Loucy (cell line): ENCODE results near the gene RPUSD3.

Experiments used
- CTCF ChIP-seq: fragments of 200-600 bp; sonication (generic); conservative IDR thresholded peaks from 2 replicates; pipeline ENCODE4 v1.5.1; 2014; ENCODE audit warnings: mild to moderate bottlenecking, antibody characterized with exemption, low read length
- EZH2phosphoT487 ChIP-seq: fragments of 200-600 bp; IDR thresholded peaks from 2 replicates; pipeline ENCODE4 v1.6.1; 2018; ENCODE audit warnings: antibody characterized with exemption, mild to moderate bottlenecking, moderate library complexity, borderline replicate concordance

- TF ChIP-seq CTCF: no peak
- no peak for TF ChIP-seq EZH2phosphoT487
Observed at GRCh38 chr3:9807981-9808344, 35.8 kb downstream of the RPUSD3 start.
